Heart right ventricle (tissue), 16 donors: ENCODE results near the gene PUS10. TPM values are rescaled to one million over a fixed set of nuclear protein-coding genes. Genes with fewer than 3 reads are reported as not detected.

Experiments
- ATAC-seq, 8 donors: fragments of 200-7000 bp; cut with Tn5 transposase; one replicate each; pipeline ENCODE4 v1.9.1; 2020; ENCODE audit warnings: mild to moderate bottlenecking in 8 of 8, moderate library complexity in 8 of 8, moderate number of reproducible peaks in 1 of 8
- DNase-seq, 2 donors: peaks; one replicate each; pipeline ENCODE4 v3.0.0-alpha.2; 2020
- H3K27ac ChIP-seq, 10 donors: fragments of 200-600 bp; sonication (generic) in 2 of 10; one replicate each; pipeline versions ENCODE4 v1.5.0 to v1.8.0; 2020 to 2022; ENCODE audit warnings: mild to moderate bottlenecking in 3 of 10
- H3K27me3 ChIP-seq, 7 donors: fragments of 200-600 bp; one replicate each; pipeline ENCODE4 v1.8.0; 2021 to 2022; ENCODE audit warnings: mild to moderate bottlenecking in 2 of 7
- H3K36me3 ChIP-seq, 9 donors: fragments of 200-600 bp; sonication (generic) in 1 of 9; one replicate each; pipeline versions ENCODE4 v1.5.0 to v1.8.0; 2020 to 2022; ENCODE audit warnings: mild to moderate bottlenecking in 2 of 9
- H3K4me1 ChIP-seq, 9 donors: fragments of 200-600 bp; sonication (generic) in 1 of 9; one replicate each; pipeline versions ENCODE4 v1.5.0 to v1.8.0; 2020 to 2022; ENCODE audit warnings: mild to moderate bottlenecking in 4 of 9
- H3K4me3 ChIP-seq, 10 donors: fragments of 200-600 bp; sonication (generic) in 2 of 10; one replicate each; pipeline versions ENCODE4 v1.5.0 to v1.8.0; 2020 to 2022; ENCODE audit warnings: mild to moderate bottlenecking in 7 of 10, moderate library complexity in 2 of 10
- H3K9me3 ChIP-seq, 11 donors: fragments of 200-600 bp in 10 of 11; sonication (generic) in 2 of 11; one replicate each; pipeline versions ENCODE4 v1.5.0 to v1.8.0; 2013 to 2022; ENCODE audit warnings: mild to moderate bottlenecking in 2 of 11, control low read depth in 1 of 11, moderate library complexity in 1 of 11
- WGBS, 2 donors: extraction: QIAGEN DNeasy Blood & Tissue Kit; methylation state at CpG; one replicate each; pipeline ENCODE4 v1.1.7; 2013; ENCODE audit warnings: inconsistent platforms in 1 of 2; 5-methylcytosine and 5-hydroxymethylcytosine counted together
- intact Hi-C, 10 donors: fragments of 100-400 bp; cut with DNase I; formaldehyde crosslinking; loops; one replicate each; pipeline versions ENCODE4 v1.11.1 to v1.14.2; 2022
- long read RNA-seq, 3 donors: library from polyadenylated mRNA; unstranded; transcript quantifications; one replicate each; pipeline ENCODE4 v2.0.0, GENCODE V29; 2020 to 2021
- polyA plus RNA-seq, 2 donors: library from polyadenylated mRNA; stranded (reverse); fragments of 200-250 nt; gene quantifications; one replicate each; pipeline ENCODE4 v1.2.3, GENCODE V29; 2013
- total RNA-seq, 10 donors: library from RNA; stranded (reverse); fragmentation: NEBNext Ultra II Directional in 3 of 10; extraction: Animal tissue kit (Norgen Biotek cat#: 25700) in 3 of 10; gene quantifications; one replicate each; pipeline versions ENCODE4 v1.2.1 to v1.2.4, GENCODE V29; 2021 to 2023
- TF ChIP-seq, protein P1 (sequence below), 9 donors: fragments of 200-600 bp; sonication (generic) in 2 of 9; IDR thresholded peaks; one replicate each; pipeline versions ENCODE4 v1.5.0 to v1.8.0; 2021 to 2022; ENCODE audit warnings: antibody characterized with exemption in 9 of 9, mild to moderate bottlenecking in 5 of 9, moderate library complexity in 1 of 9
- donor health status: Arrhythmogenic right ventricular cardiomyopathy.
- donor health status: ischemic (EF 13 %, LVEDD 7.1; RV severe dilation, severe dysfunction).
- donor health status: healthy with polysubstance abuse.
- donor health status: DM: no; HTN: yes; CAD: no.
- donor health status: DM: no; HTN: no; CAD: no.
- donor health status: ischemic (EF 25% LVEDD 6.9; RV normal size, moderate dysfunction).
- donor health status: ischemic (EF 25% LVEDD 5.7; RV mildly dilated, moderate dysfunction).
- donor health status: healthy.
- donor health status: DM: yes; HTN: yes; CAD: no.
- donor health status: Ischemic cardiomyopathy.
- donor health status: ischemic (EF 35%, LVEDD 5.7; RV mildly dilated, moderate dysfunction).
- donor health status: nonischemic (EF 11% LVEDD 7.7; RV severe dilation, severe dysfunction).
- donor health status: DM: yes; HTN: yes; CAD: no.
- donor health status: PGD.
- donor health status: ischemic (EF 29% LVEDD 5.4; RV normal size, mild dysfunction).
- donor health status: nonischemic (EF 23%, LVEDD 6.1; RV moderate dilation, normal function).

PUS10 gene, protein sequence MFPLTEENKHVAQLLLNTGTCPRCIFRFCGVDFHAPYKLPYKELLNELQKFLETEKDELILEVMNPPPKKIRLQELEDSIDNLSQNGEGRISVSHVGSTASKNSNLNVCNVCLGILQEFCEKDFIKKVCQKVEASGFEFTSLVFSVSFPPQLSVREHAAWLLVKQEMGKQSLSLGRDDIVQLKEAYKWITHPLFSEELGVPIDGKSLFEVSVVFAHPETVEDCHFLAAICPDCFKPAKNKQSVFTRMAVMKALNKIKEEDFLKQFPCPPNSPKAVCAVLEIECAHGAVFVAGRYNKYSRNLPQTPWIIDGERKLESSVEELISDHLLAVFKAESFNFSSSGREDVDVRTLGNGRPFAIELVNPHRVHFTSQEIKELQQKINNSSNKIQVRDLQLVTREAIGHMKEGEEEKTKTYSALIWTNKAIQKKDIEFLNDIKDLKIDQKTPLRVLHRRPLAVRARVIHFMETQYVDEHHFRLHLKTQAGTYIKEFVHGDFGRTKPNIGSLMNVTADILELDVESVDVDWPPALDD
- 1 to 10 TPM; 3.2 to 5.5 (median 4.7) TPM for total RNA-seq
- 1 to 10 TPM; 1.5 to 2.9 TPM for polyA plus RNA-seq
- long read RNA-seq, donor 1, partial matches to known transcripts: 0 of 1 reads
- long read RNA-seq, donor 1, other reads (novel, unspliced or antisense): 1 of 1 reads
- long read RNA-seq, donor 2, partial matches to known transcripts: 0 of 4 reads
- long read RNA-seq, donor 2, other reads (novel, unspliced or antisense): 4 of 4 reads
- long read RNA-seq, donor 3, partial matches to known transcripts: 1 of 4 reads
- long read RNA-seq, donor 3, other reads (novel, unspliced or antisense): 3 of 4 reads

DNA sequence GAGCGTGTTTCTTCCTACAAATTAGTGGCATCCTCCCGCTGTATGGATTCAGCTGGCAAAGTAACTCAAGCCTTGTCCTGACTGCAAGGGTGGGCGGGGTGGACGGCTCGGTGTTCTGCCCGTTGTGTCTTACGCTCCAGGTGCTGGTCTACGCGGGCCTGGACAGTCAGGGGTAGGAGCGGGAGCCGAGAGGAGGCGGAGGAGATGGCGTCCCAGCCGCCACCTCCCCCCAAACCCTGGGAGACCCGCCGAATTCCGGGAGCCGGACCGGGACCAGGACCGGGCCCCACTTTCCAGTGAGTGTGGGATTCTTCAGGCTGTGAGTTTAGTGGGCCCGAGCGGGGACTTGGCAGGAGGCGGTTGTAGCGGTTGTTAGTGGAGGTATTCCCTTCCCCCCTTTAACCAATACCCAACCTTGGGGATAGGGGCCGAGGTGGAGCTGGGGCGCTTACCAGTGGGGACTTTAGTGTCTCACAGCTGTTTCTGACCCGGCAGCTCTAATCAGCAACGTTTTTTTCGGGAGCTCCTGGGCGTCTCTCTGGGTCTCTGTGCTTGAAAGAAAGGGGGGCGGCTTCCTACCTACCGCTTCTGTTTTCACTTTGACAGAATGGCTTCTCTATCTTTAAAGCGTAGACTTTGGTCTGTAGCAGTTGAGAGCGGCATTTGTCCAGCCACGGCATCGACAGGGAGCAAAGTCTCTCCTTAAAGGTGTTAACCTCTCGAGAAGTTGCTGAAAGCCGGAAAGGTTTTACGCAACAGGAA lies at the start of gene PUS10, which contains the start of gene PEX13:
Gene PUS10 (minus strand): TSS at position 700 of the 762 bp plus-strand sequence. CDS start 6,365 bp downstream, outside the sequence.
Gene PEX13 (plus strand): TSS at position 165 of the 762 bp plus-strand sequence. CDS start 40 bp downstream, at position 205.
- H3K27ac ChIP-seq: peak within 1 kb of the TSS; percentile 65 to 93 (median 92)
- WGBS, 2 donors: 0 to 1% methylated on average over 39 of the region's 39 CpGs

DNA sequence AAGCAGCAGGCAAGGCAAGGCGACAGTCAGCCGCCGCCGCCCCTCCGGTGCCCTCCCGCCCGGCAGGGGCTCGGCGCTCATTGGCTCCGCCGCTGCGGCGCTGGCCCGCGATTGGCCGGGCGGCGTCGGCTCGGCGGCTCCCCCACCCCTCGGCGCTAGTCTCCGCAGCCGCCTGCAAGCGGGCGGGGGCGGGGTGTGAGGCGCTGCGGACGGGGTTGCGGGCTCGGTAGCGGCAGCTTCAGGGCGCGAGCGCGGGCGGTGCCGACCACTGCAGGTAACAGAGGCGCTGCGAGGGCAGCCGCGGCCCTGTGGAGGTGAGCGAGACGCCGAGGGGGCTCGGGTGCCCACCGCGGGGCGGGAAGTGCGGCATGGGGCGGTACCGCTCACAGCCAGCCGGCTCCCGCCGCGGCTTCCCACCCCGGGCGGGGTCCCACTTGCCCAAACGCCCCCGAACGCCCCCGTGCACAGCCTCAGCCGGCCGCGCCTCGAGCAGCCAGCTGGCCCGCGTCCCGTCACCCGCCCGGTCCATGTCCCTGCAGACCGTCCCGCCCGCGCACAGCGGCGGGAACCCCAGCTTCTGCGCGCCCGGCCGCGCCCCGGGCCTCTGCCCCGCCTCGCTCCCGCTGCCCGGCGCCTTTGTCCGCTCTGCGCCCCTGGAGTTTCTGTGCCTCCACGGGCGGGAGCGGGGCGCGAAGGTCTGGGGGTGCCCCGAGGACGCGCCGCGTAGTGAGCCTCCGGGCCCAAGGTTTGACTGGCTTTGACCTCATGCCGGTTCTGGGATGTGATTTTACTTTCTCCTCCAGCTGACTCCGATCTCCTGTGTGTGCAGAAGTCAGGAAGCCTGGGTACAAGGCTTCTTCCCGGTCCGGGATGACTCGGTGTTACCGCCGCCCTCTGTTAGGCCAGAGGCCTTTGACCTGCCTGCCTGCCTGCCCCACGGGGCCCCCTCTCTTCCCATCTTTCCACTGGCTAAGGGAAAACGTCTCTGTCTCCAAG lies 48.0 kb upstream of the PUS10 start, which contains the start of gene SANBR:
Gene SANBR (plus strand): TSS at position 158 of the 996 bp plus-strand sequence. CDS start 4,480 bp downstream, outside the sequence.
- peaks cover 0 to 15% (median 8%) of the 10 kb centered on the region in 9 donors for H3K4me1 ChIP-seq
- TF ChIP-seq, protein P1, sequence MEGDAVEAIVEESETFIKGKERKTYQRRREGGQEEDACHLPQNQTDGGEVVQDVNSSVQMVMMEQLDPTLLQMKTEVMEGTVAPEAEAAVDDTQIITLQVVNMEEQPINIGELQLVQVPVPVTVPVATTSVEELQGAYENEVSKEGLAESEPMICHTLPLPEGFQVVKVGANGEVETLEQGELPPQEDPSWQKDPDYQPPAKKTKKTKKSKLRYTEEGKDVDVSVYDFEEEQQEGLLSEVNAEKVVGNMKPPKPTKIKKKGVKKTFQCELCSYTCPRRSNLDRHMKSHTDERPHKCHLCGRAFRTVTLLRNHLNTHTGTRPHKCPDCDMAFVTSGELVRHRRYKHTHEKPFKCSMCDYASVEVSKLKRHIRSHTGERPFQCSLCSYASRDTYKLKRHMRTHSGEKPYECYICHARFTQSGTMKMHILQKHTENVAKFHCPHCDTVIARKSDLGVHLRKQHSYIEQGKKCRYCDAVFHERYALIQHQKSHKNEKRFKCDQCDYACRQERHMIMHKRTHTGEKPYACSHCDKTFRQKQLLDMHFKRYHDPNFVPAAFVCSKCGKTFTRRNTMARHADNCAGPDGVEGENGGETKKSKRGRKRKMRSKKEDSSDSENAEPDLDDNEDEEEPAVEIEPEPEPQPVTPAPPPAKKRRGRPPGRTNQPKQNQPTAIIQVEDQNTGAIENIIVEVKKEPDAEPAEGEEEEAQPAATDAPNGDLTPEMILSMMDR (IDR thresholded peaks at IDR 0.05): peak in 1 of 9 donors; percentile 37
- WGBS, 2 donors: 1% methylated on average over 93 to 112 of the region's 112 CpGs
- peak; percentile 85 to 88 for DNase-seq
- no peaks in the 10 kb centered on the region for H3K9me3 ChIP-seq
- peak within 1 kb of the TSS; percentile 73 to 98 (median 88) for H3K4me3 ChIP-seq
- no peaks in the 10 kb centered on the region for H3K27me3 ChIP-seq
- H3K36me3 ChIP-seq: peaks cover 0 to 22% (median 5%) of the 10 kb centered on the region in 9 donors
- H3K27ac ChIP-seq: peak within 1 kb of the TSS; percentile 48 to 92 (median 87)
- ATAC-seq: peak; percentile 98 to 99 (median 98)
- intact Hi-C loops: loop anchor here in 3 of 10 donors (5.0 to 10.0 kb wide), 2 partner anchors 49 to 109 kb away; partner anchors contain the start of genes PEX13 (in 3 of the 3) and PUS10 (in 3 of the 3)

More for the DNA sequence above, at the start of gene PUS10, which contains the start of gene PEX13:
- ATAC-seq (peak; percentile 96 to 99 (median 97)), DNase-seq (peak; percentile 66 to 79)
- H3K4me1 ChIP-seq: peaks cover 0 to 45% (median 29%) of the 10 kb centered on the region in 9 donors
- intact Hi-C loops: loop anchor here in 4 of 10 donors (2.0 to 5.0 kb wide), 2 partner anchors 50 to 137 kb away; partner anchors contain the start of genes SANBR (in 3 of the 4) and REL (in 1 of the 4)
- H3K27me3 ChIP-seq: no peaks in the 10 kb centered on the region
- H3K4me3 ChIP-seq: peak within 1 kb of the TSS; percentile 59 to 97 (median 91)
- H3K9me3 ChIP-seq: peaks cover 0 to 9% (median 4%) of the 10 kb centered on the region in 11 donors
- TF ChIP-seq, protein P1 (IDR thresholded peaks at IDR 0.05): no peak
- H3K36me3 ChIP-seq: peaks cover 0 to 19% (median 3%) of the 10 kb centered on the region in 9 donors

DNA sequence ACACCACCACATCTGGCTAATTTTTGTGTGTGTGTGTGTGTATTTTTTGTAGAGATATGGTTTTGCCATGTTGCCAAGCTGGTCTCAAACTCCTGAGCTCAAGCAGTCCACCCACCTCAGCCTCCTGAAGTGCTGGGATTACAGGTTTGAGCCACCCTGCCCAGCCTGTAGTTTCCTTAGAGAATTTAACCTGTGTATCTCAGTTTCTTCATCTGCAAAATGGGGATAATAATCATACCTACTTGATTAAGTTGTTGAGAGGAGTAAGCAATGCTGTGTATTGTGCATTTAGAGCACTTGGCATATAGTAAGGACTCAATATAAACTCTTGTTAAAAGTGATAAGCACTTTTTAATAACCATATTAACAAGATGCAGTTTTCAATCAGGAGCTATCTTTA lies 41.3 kb upstream of the PUS10 start:
- DNase-seq: no peak
- H3K4me3 ChIP-seq: no peak overlapping the region
- no peaks in the 10 kb centered on the region for H3K9me3 ChIP-seq
- ATAC-seq: no peak
- TF ChIP-seq, protein P1 (IDR thresholded peaks at IDR 0.05): no peak
- H3K27ac ChIP-seq: no peak overlapping the region
- peaks cover 0 to 29% (median 0%) of the 10 kb centered on the region in 9 donors for H3K36me3 ChIP-seq
- no peaks in the 10 kb centered on the region for H3K27me3 ChIP-seq
- H3K4me1 ChIP-seq: peaks cover 0 to 5% (median 0%) of the 10 kb centered on the region in 9 donors
- intact Hi-C loops: no loop called here
